ENCODE measurements around the gene GRAMD1B.
"Not testable (repeated sequence)": the region's sequence is repeated elsewhere in the genome, so short reads cannot be mapped to it uniquely, and the experiment has no call there.

Gene GRAMD1B

DNA sequence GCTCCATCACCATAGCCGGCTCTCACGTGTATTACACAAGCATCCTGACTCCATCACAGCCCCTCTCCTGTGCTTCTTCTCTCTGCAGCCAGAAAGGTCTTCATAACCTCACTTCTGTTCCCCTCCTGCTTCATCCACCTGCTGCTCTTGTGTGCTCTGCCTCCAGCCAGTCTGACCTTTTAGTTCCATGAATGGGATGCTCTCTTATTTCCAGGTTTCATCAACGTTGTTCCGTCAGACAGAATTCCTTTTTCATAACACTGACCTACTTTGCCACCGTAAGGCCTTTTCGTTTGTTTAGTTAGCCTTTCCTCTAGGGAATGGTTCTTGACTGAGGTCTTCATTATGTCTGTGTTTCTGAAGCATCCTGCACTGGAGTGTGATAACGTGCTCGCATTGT is 18.8 kb downstream of the GRAMD1B start:
- no peaks in the 10 kb centered on the region for H3K4me1 ChIP-seq (ENCODE audit: control insufficient read depth, insufficient read depth, low read length, unreplicated experiment)
- H3K27me3 ChIP-seq (ENCODE audit: insufficient read depth, low read length) = peaks cover 16% of the 10 kb centered on the region; the same call in 1 of the 2 replicates
- no peak overlapping the region for H3K27ac ChIP-seq (ENCODE audit: low read depth, low read length)
- H3K36me3 ChIP-seq (ENCODE audit: insufficient read depth, low read length) = no peaks in the 10 kb centered on the region
- no peak overlapping the region for H3K4me3 ChIP-seq (ENCODE audit: low read depth, low read length)
- H3K79me2 ChIP-seq (ENCODE audit: control insufficient read depth, insufficient read depth, low read length, unreplicated experiment) = no peaks in the 10 kb centered on the region
- H2AFZ ChIP-seq (ENCODE audit: low read length, unreplicated experiment) = no peak overlapping the region

DNA sequence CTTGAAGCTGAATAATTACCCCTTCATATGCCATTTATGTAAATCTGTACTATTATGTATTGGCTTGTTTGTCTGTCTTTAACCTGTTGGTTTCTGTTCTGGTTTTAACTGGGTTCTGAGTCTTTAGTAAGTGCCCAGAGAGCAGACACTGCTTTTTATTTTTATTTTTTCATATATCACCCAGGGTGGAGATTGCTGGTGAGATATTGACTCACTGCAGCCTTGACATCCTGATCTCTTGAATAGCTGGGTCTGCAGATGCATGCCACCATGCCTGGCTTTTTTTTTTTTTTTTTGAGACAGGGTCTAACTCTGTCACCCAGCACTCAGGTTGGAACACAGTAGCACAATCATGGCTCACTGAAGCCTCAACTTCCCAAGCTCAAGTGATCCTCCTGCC is 19.4 kb downstream of the GRAMD1B start:
- Histone ChIP-seq H3K36me3 (ENCODE audit: insufficient read depth, low read length) (no peaks in the 10 kb centered on the region), H3K27ac (ENCODE audit: low read depth, low read length) (no peak overlapping the region), H3K27me3 (ENCODE audit: insufficient read depth, low read length) (peaks cover 16% of the 10 kb centered on the region; the same call in 1 of the 2 replicates), H2AFZ (ENCODE audit: low read length, unreplicated experiment) (no peak overlapping the region), H3K4me1 (ENCODE audit: control insufficient read depth, insufficient read depth, low read length, unreplicated experiment) (no peaks in the 10 kb centered on the region), H3K4me3 (ENCODE audit: low read depth, low read length) (no peak overlapping the region), H3K79me2 (ENCODE audit: control insufficient read depth, insufficient read depth, low read length, unreplicated experiment) (no peaks in the 10 kb centered on the region)

DNA sequence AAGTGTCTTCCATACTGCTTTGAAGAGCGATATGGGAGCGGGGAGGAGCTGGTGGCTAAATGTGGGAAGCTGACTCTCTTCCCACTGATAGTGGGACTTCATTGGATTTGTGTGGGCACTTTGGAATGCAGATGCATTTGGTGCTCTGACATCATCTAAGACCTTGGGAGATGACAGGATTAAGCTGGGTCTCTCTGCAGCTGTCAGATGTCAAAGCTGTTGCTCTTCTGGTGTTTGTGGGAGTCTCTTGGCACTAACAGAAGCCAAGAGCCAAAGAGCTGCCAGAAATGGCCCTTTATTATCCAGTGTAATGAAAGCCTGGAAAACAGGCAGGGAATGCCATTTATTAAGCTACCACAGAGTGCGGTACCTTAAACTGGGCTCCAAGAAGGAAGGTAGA is 20.6 kb downstream of the GRAMD1B start:
- Histone ChIP-seq H3K27ac (ENCODE audit: low read depth, low read length) (no peak overlapping the region), H2AFZ (ENCODE audit: low read length, unreplicated experiment) (no peak overlapping the region), H3K4me3 (ENCODE audit: low read depth, low read length) (no peak overlapping the region), H3K4me1 (ENCODE audit: control insufficient read depth, insufficient read depth, low read length, unreplicated experiment) (no peaks in the 10 kb centered on the region), H3K79me2 (ENCODE audit: control insufficient read depth, insufficient read depth, low read length, unreplicated experiment) (no peaks in the 10 kb centered on the region), H3K27me3 (ENCODE audit: insufficient read depth, low read length) (peaks cover 16% of the 10 kb centered on the region; the same call in 1 of the 2 replicates), H3K36me3 (ENCODE audit: insufficient read depth, low read length) (no peaks in the 10 kb centered on the region)

DNA sequence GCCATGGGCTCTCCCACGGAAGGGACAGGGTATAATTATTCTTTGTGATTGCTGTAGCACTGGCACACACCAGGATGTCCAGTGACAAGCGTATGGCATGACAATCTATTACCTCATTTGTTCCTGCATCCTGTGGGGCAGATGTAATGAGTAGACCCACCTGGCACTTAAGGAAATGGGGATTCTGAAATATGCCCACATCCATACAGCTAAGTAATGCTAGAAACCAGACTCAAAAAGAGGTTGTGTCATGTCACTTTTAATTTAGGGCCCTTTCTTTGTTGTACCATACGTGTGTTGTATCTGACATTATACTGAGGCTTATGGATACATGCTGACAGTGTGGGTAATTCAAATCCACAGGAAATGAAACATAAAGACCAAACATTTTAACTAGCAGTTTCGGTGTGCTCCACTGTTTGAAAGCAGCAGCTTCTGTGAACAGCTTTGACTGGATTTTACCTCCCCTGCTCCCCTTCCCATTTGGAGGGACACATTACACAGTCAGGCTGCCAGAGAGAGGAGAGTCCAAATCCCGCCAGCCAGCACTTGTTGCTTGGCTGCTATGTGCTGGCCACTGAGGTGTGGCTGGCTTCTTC is 21.2 kb downstream of the GRAMD1B start:
- H3K4me1 ChIP-seq (ENCODE audit: control insufficient read depth, insufficient read depth, low read length, unreplicated experiment) = no peaks in the 10 kb centered on the region
- H3K4me3 ChIP-seq (ENCODE audit: low read depth, low read length) = no peak overlapping the region
- no peak overlapping the region for H2AFZ ChIP-seq (ENCODE audit: low read length, unreplicated experiment)
- H3K79me2 ChIP-seq (ENCODE audit: control insufficient read depth, insufficient read depth, low read length, unreplicated experiment) = no peaks in the 10 kb centered on the region
- H3K27me3 ChIP-seq (ENCODE audit: insufficient read depth, low read length) = peaks cover 16% of the 10 kb centered on the region; the same call in 1 of the 2 replicates
- no peaks in the 10 kb centered on the region for H3K36me3 ChIP-seq (ENCODE audit: insufficient read depth, low read length)
- no peak overlapping the region for H3K27ac ChIP-seq (ENCODE audit: low read depth, low read length)

DNA sequence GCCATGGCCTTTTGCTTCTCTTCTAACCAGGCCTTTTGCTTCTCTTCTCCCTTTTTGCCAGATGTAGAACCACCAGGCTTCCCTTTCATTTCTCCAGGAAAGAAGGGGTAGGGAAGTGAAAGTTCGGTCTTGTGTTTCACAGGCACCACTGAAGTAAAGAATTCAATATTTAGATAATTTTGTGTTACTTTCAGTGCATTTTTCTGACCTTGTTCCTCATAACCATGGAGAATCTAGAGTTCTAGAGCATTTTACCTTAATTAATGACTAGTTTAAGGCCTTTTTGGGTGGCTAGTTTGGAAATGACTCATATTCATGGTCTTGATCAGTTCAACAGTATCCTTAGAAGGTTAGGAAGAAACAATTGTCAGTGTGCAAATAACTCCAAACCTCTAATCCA is 22.7 kb downstream of the GRAMD1B start:
- Histone ChIP-seq H3K4me1 (ENCODE audit: control insufficient read depth, insufficient read depth, low read length, unreplicated experiment) (no peaks in the 10 kb centered on the region), H3K27ac (ENCODE audit: low read depth, low read length) (no peak overlapping the region), H3K27me3 (ENCODE audit: insufficient read depth, low read length) (peaks cover 14% of the 10 kb centered on the region; the same call in 1 of the 2 replicates), H3K4me3 (ENCODE audit: low read depth, low read length) (no peak overlapping the region), H2AFZ (ENCODE audit: low read length, unreplicated experiment) (no peak overlapping the region), H3K36me3 (ENCODE audit: insufficient read depth, low read length) (no peaks in the 10 kb centered on the region), H3K79me2 (ENCODE audit: control insufficient read depth, insufficient read depth, low read length, unreplicated experiment) (no peaks in the 10 kb centered on the region)

DNA sequence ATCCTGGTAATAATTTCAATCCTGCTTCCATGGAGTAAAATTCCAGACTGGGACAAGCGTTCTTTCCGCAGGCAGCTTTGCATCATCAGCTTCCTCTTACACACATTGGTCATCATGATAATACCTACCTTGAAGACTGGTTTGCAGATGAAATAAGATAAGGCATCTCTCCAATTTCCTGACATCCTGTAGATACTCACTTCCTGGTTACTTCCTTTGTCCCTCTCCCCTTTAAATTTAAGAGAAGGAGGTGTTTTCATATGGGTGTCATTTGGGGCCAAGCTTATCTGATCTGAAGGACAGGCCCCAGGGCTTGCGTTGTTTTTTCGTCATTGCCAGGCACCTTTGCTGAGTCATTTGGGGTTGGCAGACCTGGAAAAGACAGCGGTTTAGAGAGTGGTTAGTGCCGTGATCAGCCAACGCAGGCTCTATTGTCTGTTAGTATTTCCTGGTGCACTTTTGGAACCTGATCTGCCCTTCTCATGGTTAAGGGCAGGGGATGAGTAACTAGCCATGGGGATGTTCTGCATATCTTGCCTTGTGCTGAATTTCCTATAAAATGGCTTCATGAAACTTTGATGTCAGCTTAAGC is 24.1 kb downstream of the GRAMD1B start:
- Histone ChIP-seq H3K4me3 (ENCODE audit: low read depth, low read length) (no peak overlapping the region), H3K27ac (ENCODE audit: low read depth, low read length) (no peak overlapping the region), H2AFZ (ENCODE audit: low read length, unreplicated experiment) (no peak overlapping the region)

DNA sequence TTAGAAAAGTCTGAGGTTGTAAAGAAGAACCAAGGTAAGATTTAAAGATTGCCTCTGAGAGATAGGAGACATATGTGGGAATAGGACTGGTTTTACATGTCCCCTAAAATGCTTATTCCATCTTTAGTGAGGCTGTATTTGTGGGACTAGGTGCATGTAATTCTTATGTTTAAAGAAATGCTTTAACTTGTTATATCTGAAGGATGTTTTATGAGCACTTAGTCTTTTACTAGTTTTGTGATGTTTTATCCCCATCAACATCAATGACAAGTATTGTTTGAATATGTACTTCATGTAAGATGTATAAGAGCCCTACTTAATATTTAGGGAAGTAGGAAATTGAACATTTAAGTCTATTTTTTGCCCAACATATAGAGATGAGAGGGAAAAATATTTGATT is 24.7 kb downstream of the GRAMD1B start:
- no peaks in the 10 kb centered on the region for H3K4me1 ChIP-seq (ENCODE audit: control insufficient read depth, insufficient read depth, low read length, unreplicated experiment)
- H3K4me3 ChIP-seq (ENCODE audit: low read depth, low read length) = no peak overlapping the region
- H3K27ac ChIP-seq (ENCODE audit: low read depth, low read length) = no peak overlapping the region
- no peak overlapping the region for H2AFZ ChIP-seq (ENCODE audit: low read length, unreplicated experiment)
- H3K27me3 ChIP-seq (ENCODE audit: insufficient read depth, low read length) = peaks cover 10% of the 10 kb centered on the region; the same call in 1 of the 2 replicates
- no peaks in the 10 kb centered on the region for H3K36me3 ChIP-seq (ENCODE audit: insufficient read depth, low read length)
- no peaks in the 10 kb centered on the region for H3K79me2 ChIP-seq (ENCODE audit: control insufficient read depth, insufficient read depth, low read length, unreplicated experiment)

More for the DNA sequence above, 24.1 kb downstream of the GRAMD1B start:
- Histone ChIP-seq H3K27me3 (ENCODE audit: insufficient read depth, low read length) (peaks cover 9% of the 10 kb centered on the region; the same call in 1 of the 2 replicates), H3K79me2 (ENCODE audit: control insufficient read depth, insufficient read depth, low read length, unreplicated experiment) (no peaks in the 10 kb centered on the region), H3K4me1 (ENCODE audit: control insufficient read depth, insufficient read depth, low read length, unreplicated experiment) (no peaks in the 10 kb centered on the region), H3K36me3 (ENCODE audit: insufficient read depth, low read length) (no peaks in the 10 kb centered on the region)

DNA sequence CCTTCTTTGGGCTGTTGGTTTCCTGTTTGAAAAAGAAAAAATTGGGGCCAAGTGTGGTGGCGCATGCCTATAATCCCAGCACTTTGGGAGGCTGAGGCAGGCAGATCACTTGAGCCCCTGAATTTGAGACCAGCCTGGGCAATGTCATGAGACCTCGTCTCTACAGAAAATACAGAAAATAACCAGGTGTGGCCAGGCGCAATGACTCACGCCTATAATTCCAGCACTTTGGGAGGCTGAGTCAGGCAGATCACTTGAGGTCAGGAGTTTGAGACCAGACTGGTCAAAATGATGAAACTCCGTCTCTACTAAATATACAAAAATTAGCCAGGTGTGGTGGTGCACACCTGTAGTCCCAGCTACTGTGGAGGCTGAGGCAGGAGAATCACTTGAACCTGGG is 26.4 kb downstream of the GRAMD1B start:
- not testable (repeated sequence) for H3K36me3 ChIP-seq (ENCODE audit: insufficient read depth, low read length); H3K4me1 ChIP-seq (ENCODE audit: control insufficient read depth, insufficient read depth, low read length, unreplicated experiment); H3K27ac ChIP-seq (ENCODE audit: low read depth, low read length); H3K4me3 ChIP-seq (ENCODE audit: low read depth, low read length); H3K79me2 ChIP-seq (ENCODE audit: control insufficient read depth, insufficient read depth, low read length, unreplicated experiment); H3K27me3 ChIP-seq (ENCODE audit: insufficient read depth, low read length); H2AFZ ChIP-seq (ENCODE audit: low read length, unreplicated experiment)

DNA sequence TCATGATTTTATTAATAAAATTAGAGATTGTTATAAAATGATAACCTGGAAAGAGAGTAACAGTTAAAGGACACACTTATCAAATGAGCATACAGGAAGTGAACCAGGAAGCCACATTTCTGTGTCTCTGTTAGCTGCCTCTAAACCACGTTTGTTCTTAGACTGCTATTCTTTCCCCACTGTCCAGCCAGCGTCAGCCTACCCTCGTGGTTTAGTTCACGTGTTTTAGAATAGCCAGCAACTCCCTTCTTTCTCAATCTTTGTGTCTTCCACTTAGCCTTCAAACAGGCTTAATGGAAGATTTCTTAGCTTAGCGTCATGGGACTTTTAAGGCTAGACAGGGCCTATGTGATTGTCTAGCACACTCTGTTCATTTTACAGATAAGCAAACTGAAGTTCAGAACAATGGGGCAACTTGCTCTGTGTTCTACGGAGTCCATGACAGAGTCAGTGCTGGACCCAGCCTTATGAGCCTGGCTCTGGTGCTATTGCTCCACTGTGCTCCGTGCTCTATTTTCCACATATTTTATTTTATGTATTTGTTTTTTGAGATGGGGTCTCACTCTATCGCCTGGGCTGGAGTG is 27.2 kb downstream of the GRAMD1B start:
- H3K27me3 ChIP-seq (ENCODE audit: insufficient read depth, low read length) = peaks cover 5% of the 10 kb centered on the region; the same call in 1 of the 2 replicates
- H3K36me3 ChIP-seq (ENCODE audit: insufficient read depth, low read length) = no peaks in the 10 kb centered on the region
- no peaks in the 10 kb centered on the region for H3K79me2 ChIP-seq (ENCODE audit: control insufficient read depth, insufficient read depth, low read length, unreplicated experiment)
- no peaks in the 10 kb centered on the region for H3K4me1 ChIP-seq (ENCODE audit: control insufficient read depth, insufficient read depth, low read length, unreplicated experiment)
- no peak overlapping the region for H3K4me3 ChIP-seq (ENCODE audit: low read depth, low read length)
- no peak overlapping the region for H3K27ac ChIP-seq (ENCODE audit: low read depth, low read length)
- H2AFZ ChIP-seq (ENCODE audit: low read length, unreplicated experiment) = no peak overlapping the region

DNA sequence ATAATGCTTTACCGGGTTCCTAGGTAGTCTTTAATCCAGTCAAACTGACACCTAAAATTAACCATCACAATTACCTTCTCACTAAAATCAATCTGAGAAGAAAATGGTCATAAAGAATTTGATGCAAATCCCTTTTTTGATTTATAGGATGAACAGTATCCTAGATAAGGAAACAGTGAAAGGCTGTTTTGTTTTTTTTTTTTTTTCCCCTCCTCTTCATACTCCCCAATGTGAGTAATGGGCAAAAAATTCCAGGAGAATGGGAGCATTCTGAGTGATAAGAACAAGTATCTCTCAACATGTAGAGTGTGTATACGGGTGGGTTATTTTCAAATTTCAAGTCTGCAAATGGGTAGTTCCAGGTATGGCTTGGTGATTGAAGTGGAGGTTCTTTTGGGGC is 28.4 kb downstream of the GRAMD1B start:
- H3K36me3 ChIP-seq (ENCODE audit: insufficient read depth, low read length) = no peaks in the 10 kb centered on the region
- H2AFZ ChIP-seq (ENCODE audit: low read length, unreplicated experiment) = no peak overlapping the region
- H3K4me1 ChIP-seq (ENCODE audit: control insufficient read depth, insufficient read depth, low read length, unreplicated experiment) = no peaks in the 10 kb centered on the region
- no peak overlapping the region for H3K4me3 ChIP-seq (ENCODE audit: low read depth, low read length)
- no peak overlapping the region for H3K27ac ChIP-seq (ENCODE audit: low read depth, low read length)
- no peaks in the 10 kb centered on the region for H3K79me2 ChIP-seq (ENCODE audit: control insufficient read depth, insufficient read depth, low read length, unreplicated experiment)
- H3K27me3 ChIP-seq (ENCODE audit: insufficient read depth, low read length) = peaks cover 5% of the 10 kb centered on the region; the same call in 1 of the 2 replicates
